H9 (cell line): ENCODE data around the gene SRRM3. TPM values are rescaled to one million over a fixed set of nuclear protein-coding genes. Genes with fewer than 3 reads are reported as not detected.

Experiments used
- DNase-seq: peaks from one replicate; pipeline ENCODE4 v3.0.0-alpha.2; 2017
- H2AFZ ChIP-seq: one replicate; pipeline ENCODE4 v1.6.1; 2013; ENCODE audit warnings: mild to moderate bottlenecking, low read length, control low read depth, moderate library complexity
- H2AK5ac ChIP-seq: 2 replicates; pipeline ENCODE4 v1.6.1; 2013; ENCODE audit warnings: low read length, control low read depth, mixed read lengths; ENCODE audit not compliant: insufficient read length
- H2BK120ac ChIP-seq: one replicate; pipeline ENCODE4 v1.6.1; 2013; ENCODE audit warnings: low read depth, mild to moderate bottlenecking, low read length, control low read depth, inconsistent platforms; ENCODE audit not compliant: poor library complexity, severe bottlenecking
- H2BK12ac ChIP-seq: 2 replicates; pipeline ENCODE4 v1.6.1; 2013; ENCODE audit warnings: low read length, control low read depth, mixed read lengths, low read depth; ENCODE audit not compliant: insufficient read length
- H2BK15ac ChIP-seq: 2 replicates; pipeline ENCODE4 v1.6.1; 2013; ENCODE audit warnings: low read depth, low read length, control low read depth
- H2BK20ac ChIP-seq: one replicate; pipeline ENCODE4 v1.6.1; 2013; ENCODE audit warnings: low read depth, mild to moderate bottlenecking, low read length, control low read depth, inconsistent platforms; ENCODE audit not compliant: poor library complexity, severe bottlenecking
- H2BK5ac ChIP-seq: 2 replicates; pipeline ENCODE4 v1.6.1; 2013; ENCODE audit warnings: low read length, control low read depth, mixed read lengths; ENCODE audit not compliant: insufficient read length
- H3K14ac ChIP-seq: 2 replicates; pipeline ENCODE4 v1.6.1; 2013; ENCODE audit warnings: low read length, control low read depth; ENCODE audit not compliant: insufficient read depth
- H3K18ac ChIP-seq: 2 replicates; pipeline ENCODE4 v1.6.1; 2013; ENCODE audit warnings: low read depth, mild to moderate bottlenecking, mixed read lengths, low read length, control low read depth; ENCODE audit not compliant: insufficient read length
- H3K23ac ChIP-seq: 2 replicates; pipeline ENCODE4 v1.6.1; 2013; ENCODE audit warnings: low read length, control low read depth, mixed read lengths, low read depth; ENCODE audit not compliant: insufficient read length
- H3K23me2 ChIP-seq: 2 replicates; pipeline ENCODE4 v1.6.1; 2013; ENCODE audit warnings: low read depth, mild to moderate bottlenecking, mixed read lengths, low read length, control low read depth; ENCODE audit not compliant: insufficient read length, poor library complexity, severe bottlenecking
- H3K27ac ChIP-seq: 2 replicates; pipeline ENCODE4 v1.5.1; 2013; ENCODE audit warnings: low read length, control low read depth, mixed read lengths, low read depth; ENCODE audit not compliant: insufficient read length
- H3K27me3 ChIP-seq: 2 replicates; pipeline ENCODE4 v1.6.1; 2013; ENCODE audit warnings: low read length, control low read depth, inconsistent platforms; ENCODE audit not compliant: insufficient read depth
- H3K4ac ChIP-seq: 2 replicates; pipeline ENCODE4 v1.6.1; 2013; ENCODE audit warnings: low read depth, mild to moderate bottlenecking, control low read depth, inconsistent platforms, low read length, moderate library complexity
- H3K4me1 ChIP-seq: 2 replicates; pipeline ENCODE4 v1.6.1; 2013; ENCODE audit warnings: low read length, control low read depth, inconsistent platforms; ENCODE audit not compliant: insufficient read depth
- H3K4me2 ChIP-seq: 2 replicates; pipeline ENCODE4 v1.6.1; 2013; ENCODE audit warnings: low read length, control low read depth, mixed read lengths; ENCODE audit not compliant: insufficient read length, insufficient read depth
- H3K56ac ChIP-seq: 2 replicates; pipeline ENCODE4 v1.6.1; 2013; ENCODE audit warnings: low read depth, mild to moderate bottlenecking, mixed read lengths, low read length, control low read depth; ENCODE audit not compliant: insufficient read length
- H3K79me1 ChIP-seq: 2 replicates; pipeline ENCODE4 v1.6.1; 2013; ENCODE audit warnings: low read depth, mild to moderate bottlenecking, moderate library complexity, low read length, control low read depth, inconsistent platforms; ENCODE audit not compliant: insufficient read depth, poor library complexity, severe bottlenecking
- H3K79me2 ChIP-seq: 2 replicates; pipeline ENCODE4 v1.6.1; 2013; ENCODE audit warnings: low read length, control low read depth, inconsistent platforms; ENCODE audit not compliant: insufficient read depth
- H3K9ac ChIP-seq: 2 replicates; pipeline ENCODE4 v1.6.1; 2013; ENCODE audit warnings: low read length, control low read depth, mixed read lengths; ENCODE audit not compliant: insufficient read length; ENCODE audit errors: extremely low read depth
- H3K9me3 ChIP-seq: one replicate; pipeline ENCODE4 v1.6.1; 2013; ENCODE audit warnings: low read depth, low read length, inconsistent platforms; ENCODE audit not compliant: control insufficient read depth
- H3T11ph ChIP-seq: one replicate; pipeline ENCODE4 v1.6.1; 2013; ENCODE audit warnings: mild to moderate bottlenecking, low read length, control low read depth, inconsistent platforms
- H4K20me1 ChIP-seq: one replicate; pipeline ENCODE4 v1.6.1; 2013; ENCODE audit not compliant: control insufficient read depth, insufficient read length, insufficient read depth
- H4K5ac ChIP-seq: 2 replicates; pipeline ENCODE4 v1.6.1; 2013; ENCODE audit warnings: low read depth, mild to moderate bottlenecking, mixed read lengths, low read length, control low read depth; ENCODE audit not compliant: insufficient read length
- H4K8ac ChIP-seq: replicated peaks from 2 replicates; pipeline ENCODE4 v1.6.1; 2013; ENCODE audit warnings: low read length, control low read depth, mixed read lengths, low read depth; ENCODE audit not compliant: insufficient read length
- H4K91ac ChIP-seq: 2 replicates; pipeline ENCODE4 v1.6.1; 2013; ENCODE audit warnings: low read depth, mild to moderate bottlenecking, moderate library complexity, mixed read lengths, low read length, control low read depth; ENCODE audit not compliant: insufficient read length
- H3K27ac Mint-ChIP-seq, 3 experiments: 2 replicates in 2 of 3; 3 replicates in 1 of 3; pipeline ENCODE4 v1.8.0; 2020 to 2021; ENCODE audit warnings: mixed read lengths in 3 of 3, mild to moderate bottlenecking in 1 of 3, moderate library complexity in 1 of 3
- H3K27me3 Mint-ChIP-seq: 2 replicates; pipeline ENCODE4 v1.8.0; 2021; ENCODE audit warnings: low read depth, mild to moderate bottlenecking, moderate library complexity, mixed read lengths
- H3K36me3 Mint-ChIP-seq, 3 experiments: 2 replicates in 2 of 3; 3 replicates in 1 of 3; pipeline ENCODE4 v1.8.0; 2020 to 2021; ENCODE audit warnings: low read depth in 3 of 3, mixed read lengths in 3 of 3; ENCODE audit not compliant: insufficient read depth in 1 of 3
- H3K4me1 Mint-ChIP-seq, 2 experiments: 2 replicates each; pipeline ENCODE4 v1.8.0; 2020; ENCODE audit warnings: mixed read lengths in 2 of 2
- H3K4me3 Mint-ChIP-seq, 2 experiments: 2 replicates in 1 of 2; 3 replicates in 1 of 2; pipeline ENCODE4 v1.8.0; 2020 to 2021; ENCODE audit warnings: mild to moderate bottlenecking in 2 of 2, mixed read lengths in 2 of 2, moderate library complexity in 1 of 2
- H3K9me3 Mint-ChIP-seq, 2 experiments: 2 replicates in 1 of 2; 3 replicates in 1 of 2; pipeline ENCODE4 v1.8.0; 2020; ENCODE audit warnings: mild to moderate bottlenecking in 2 of 2, mixed read lengths in 2 of 2, moderate library complexity in 1 of 2
- CTCF ChIP-seq: fragments of 200-600 bp; sonication (generic); conservative IDR thresholded peaks from 3 replicates; pipeline ENCODE4 v1.8.0; 2021; ENCODE audit warnings: antibody characterized with exemption, mild to moderate bottlenecking
- WGBS: extraction: QIAGEN DNeasy Blood & Tissue Kit; methylation state at CpG from one replicate; pipeline ENCODE4 v1.1.7; 2013; ENCODE audit warnings: missing lambda C conversion rate, low lambda C conversion rate, mixed read lengths; ENCODE audit not compliant: insufficient read length; ENCODE audit errors: extremely low coverage; 5-methylcytosine and 5-hydroxymethylcytosine counted together
- total RNA-seq: library from RNA; stranded (reverse); gene quantifications from 2 replicates; pipeline ENCODE4 v1.2.1, GENCODE V29; 2021

Gene SRRM3
- total RNA-seq, 1 experiment from 2014 or later = 11.0 TPM

GRCh38 chr7:76238326-76238725, 36.6 kb downstream of the SRRM3 start:
- H3K9me3 Mint-ChIP-seq = peaks cover 9 to 11% of the 10 kb centered on the region in 2 experiments
- no peaks in the 10 kb centered on the region for H3K9me3 ChIP-seq
- DNase-seq = no peak
- H3K79me2 ChIP-seq = no peaks in the 10 kb centered on the region
- no peak overlapping the region for H3K4me2 ChIP-seq
- H2AK5ac ChIP-seq = no peak overlapping the region
- no peak overlapping the region for H3K56ac ChIP-seq
- H2BK5ac ChIP-seq = no peak overlapping the region
- peaks cover 5% of the 10 kb centered on the region for H3K23me2 ChIP-seq
- no peak overlapping the region for H4K8ac ChIP-seq
- no peak overlapping the region for H2BK12ac ChIP-seq
- H3K23ac ChIP-seq = no peak overlapping the region
- no peak overlapping the region for H3K4ac ChIP-seq
- peak overlapping the region in 2 of 3 experiments; percentile 57 to 90; a peak in 1 of 7 replicates for H3K27ac Mint-ChIP-seq
- no peak overlapping the region for H2BK20ac ChIP-seq
- no peak overlapping the region for H3K27ac ChIP-seq
- H3T11ph ChIP-seq = no peak overlapping the region
- H3K27me3 Mint-ChIP-seq = no peaks in the 10 kb centered on the region; the same call in 1 of the 2 replicates
- H3K9ac ChIP-seq = no peak overlapping the region
- H3K14ac ChIP-seq = no peak overlapping the region
- no CpG with 5 or more reads among the region's 12 CpGs for WGBS
- no peak overlapping the region for H2BK120ac ChIP-seq
- no peak overlapping the region for H4K5ac ChIP-seq
- peak overlapping the region in 1 of 2 experiments; percentile 53; a peak in 2 of 5 replicates for H3K4me3 Mint-ChIP-seq
- H4K91ac ChIP-seq = no peak overlapping the region
- no peak overlapping the region for H2BK15ac ChIP-seq
- no peak for TF ChIP-seq CTCF
- no peaks in the 10 kb centered on the region for H3K27me3 ChIP-seq
- no peaks in the 10 kb centered on the region for H3K79me1 ChIP-seq
- H2AFZ ChIP-seq = no peak overlapping the region
- no peaks in the 10 kb centered on the region for H4K20me1 ChIP-seq
- peaks cover 3 to 12% (median 5%) of the 10 kb centered on the region in 3 experiments for H3K36me3 Mint-ChIP-seq
- no peak overlapping the region for H3K18ac ChIP-seq
- H3K4me1 ChIP-seq = peaks cover 16% of the 10 kb centered on the region
- peaks cover 34 to 42% of the 10 kb centered on the region in 2 experiments for H3K4me1 Mint-ChIP-seq
